ACHN (cell line): ENCODE measurements around the gene GUCD1.
A peak's percentile ranks its signal among the peaks of the same experiment; 100 is the strongest.
"Not testable (repeated sequence)": the region's sequence is repeated elsewhere in the genome, so short reads cannot be mapped to it uniquely, and the experiment has no call there.

Experiments used
- DNase-seq: peaks from one replicate; pipeline ENCODE4 v3.0.0-alpha.2; 2015
- in situ Hi-C: cut with HindIII; loops from 2 replicates; pipeline ENCODE4 v1.10.0; 2017; ENCODE audit warnings: low sequenced_read_pairs, low pct_ligation_motif_present, low pct_unique_long_range_greater_than_20kb

The GUCD1 gene

DNA sequence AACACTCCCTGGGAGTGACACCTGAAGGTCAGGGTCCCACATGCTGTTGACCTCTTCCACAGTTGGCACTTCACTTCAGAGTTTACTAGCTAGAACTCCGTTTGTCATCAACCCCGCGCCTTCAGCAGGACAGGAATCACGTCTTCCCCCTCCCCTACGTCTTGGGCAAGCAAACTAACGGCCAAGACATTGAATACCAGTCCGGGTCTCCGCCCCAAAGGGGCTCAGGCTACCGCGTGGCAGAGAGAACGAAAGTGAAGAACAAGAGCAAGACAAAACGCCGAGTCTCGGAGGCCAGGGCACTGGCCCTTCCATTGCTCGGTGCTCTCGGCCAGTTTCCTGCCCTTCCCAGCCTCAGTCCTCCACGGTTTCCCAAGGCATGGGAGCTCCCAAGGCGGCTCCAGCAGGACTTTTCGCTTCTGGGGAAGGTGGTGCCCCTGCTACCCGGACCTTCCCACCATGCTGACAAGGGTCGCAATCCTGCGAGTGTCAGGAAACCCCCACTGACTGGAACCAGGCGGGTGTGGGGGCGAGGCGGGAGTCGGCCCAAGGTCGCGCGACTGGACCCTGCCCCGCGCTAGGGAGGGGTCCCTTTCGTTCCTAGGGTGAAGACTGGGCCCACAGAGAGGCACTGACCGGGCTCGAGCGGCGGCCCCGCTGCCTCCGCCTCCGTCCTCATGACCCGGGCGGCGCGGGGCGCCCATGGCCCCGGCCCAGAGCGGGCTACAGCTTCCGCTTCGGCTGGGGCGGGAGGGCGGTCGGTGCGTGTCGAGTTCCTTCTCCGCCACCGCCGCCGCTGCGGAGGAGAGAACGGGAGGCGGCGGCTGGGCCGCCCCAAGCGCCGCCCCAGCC, at the start of gene GUCD1:
Gene GUCD1, minus strand, starts transcription at position 826 of the 852 bp plus-strand sequence. Its CDS starts 147 bp downstream, at position 679.
- peak; percentile 37 for DNase-seq
- in situ Hi-C loops = no loop called here

DNA sequence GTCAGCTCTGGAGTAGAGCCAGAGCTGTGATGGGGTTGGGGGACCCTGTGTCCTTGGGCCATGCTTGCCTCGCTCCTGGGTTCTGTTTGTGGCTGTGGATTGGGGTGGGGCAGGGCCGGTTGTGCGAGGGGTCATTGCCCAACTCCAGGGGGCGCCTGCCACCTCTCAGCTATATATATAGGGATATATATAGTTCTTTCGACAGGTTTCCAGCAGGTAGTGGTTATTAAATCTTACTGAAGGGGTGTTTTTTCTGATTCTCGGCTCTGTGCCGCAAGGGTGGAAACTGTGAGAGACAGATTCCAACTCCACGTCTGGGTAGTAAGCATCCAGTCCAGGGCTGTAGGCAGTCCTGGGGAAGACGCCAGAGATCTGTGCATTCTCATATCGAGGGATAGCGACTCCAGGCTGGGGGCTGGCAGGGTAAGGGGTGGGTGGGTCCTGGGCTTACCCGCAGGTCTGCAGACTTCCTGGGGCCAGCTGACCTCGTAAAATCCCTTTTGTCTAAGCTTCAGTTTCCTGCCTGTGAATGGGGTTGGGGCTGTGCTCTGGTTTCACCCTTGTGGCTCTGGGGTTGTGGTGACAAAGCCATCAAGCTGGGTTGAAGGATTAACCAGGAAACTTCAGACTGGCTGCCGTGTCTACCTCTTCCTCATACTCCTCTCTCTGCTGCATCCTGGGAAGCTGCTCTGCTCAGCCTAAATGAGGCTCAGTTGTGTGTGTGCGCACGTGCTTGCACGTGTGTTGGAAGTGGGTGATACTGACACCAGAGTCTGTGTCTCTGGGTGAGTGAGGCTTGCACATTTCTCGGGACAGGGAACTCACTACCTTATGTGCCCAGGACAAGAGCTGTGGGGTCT, 49.1 kb upstream of the GUCD1 start:
- in situ Hi-C loops = not testable (repeated sequence)
- DNase-seq = peak; percentile 40

DNA sequence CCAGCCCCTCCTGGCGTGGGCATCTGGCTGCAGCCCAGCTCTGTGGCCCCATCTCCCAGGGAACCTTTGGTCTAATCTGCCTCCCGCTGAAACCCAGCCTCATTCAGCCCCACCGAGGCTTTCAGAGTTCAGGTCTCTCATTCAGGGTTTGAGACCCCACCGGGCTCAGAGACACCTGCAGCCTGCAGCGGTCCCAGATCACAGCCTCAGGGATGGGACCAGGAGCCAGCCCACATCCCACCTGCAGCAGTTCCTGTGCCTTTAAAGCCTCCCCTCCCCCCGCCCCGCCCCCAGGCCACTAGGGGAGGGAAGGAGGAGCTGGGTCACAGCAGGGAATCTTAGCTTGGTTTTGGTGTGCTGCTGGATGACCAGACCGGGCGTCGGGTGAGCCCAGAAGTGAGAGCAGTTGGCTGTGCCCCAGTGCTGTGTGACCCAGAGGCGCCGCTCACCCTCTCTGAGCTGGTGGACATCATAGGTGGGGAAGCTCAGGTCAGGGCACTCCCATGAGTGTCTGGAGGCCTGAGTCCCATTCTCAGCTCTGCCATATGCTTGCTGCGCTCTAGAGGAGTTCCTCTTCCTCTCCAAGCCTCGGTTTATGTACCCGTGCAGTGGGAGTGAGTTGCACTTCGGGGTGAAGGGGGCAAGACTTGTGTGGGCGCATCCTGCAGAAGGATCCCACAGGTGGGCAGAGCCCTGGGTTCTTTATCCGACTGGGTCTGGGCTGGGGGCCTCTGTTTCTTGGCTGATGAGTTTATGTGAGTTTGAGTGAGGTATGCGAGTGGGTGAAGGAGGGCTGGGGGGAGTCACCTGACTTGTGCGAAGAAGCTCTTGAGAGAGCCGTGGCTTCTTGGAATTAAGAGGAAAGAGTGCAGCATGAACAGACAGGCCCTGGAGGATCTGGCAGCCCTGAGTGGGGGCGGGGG, 48.2 kb upstream of the GUCD1 start, which contains the start of gene GGT1:
Gene GGT1, plus strand, starts transcription at position 347 of the 923 bp plus-strand sequence. CDS start 7,889 bp downstream, outside the sequence.
- in situ Hi-C loops = not testable (repeated sequence)

DNA sequence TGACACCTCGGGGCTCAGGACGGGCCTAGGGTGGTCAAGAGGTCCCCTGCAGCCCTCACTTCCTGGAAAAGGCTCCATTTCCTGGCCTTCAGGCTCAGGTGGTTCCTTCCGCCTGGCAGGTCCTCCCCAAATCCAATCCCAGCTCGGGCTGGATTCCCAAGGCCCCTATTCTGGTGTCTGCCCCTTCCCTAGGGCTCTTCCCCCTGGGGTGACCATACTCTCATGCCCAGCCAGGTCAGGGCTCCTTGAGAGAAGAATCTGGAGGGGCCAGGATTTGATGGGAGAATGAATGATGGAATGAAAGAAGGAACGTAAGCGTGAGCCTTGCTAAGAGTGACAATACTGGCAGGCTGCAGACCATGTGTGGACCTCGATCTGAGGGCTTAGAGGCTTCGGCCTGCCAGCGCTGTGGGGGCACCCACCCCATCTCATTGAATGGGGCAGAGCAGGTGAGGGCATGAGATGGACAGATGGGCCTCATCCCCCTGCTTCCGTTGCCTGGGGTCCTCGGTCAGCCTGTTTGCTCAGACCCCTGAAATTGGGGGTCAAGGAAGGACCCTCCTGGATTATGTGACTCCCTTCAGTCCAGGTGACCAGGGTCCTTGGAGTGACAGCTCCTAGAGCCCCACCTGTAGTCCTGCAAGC, 47.3 kb upstream of the GUCD1 start:
- DNase-seq, in situ Hi-C loops: not testable (repeated sequence)

More for the DNA sequence above, 48.2 kb upstream of the GUCD1 start, which contains the start of gene GGT1:
- DNase-seq = peak; percentile 77

DNA sequence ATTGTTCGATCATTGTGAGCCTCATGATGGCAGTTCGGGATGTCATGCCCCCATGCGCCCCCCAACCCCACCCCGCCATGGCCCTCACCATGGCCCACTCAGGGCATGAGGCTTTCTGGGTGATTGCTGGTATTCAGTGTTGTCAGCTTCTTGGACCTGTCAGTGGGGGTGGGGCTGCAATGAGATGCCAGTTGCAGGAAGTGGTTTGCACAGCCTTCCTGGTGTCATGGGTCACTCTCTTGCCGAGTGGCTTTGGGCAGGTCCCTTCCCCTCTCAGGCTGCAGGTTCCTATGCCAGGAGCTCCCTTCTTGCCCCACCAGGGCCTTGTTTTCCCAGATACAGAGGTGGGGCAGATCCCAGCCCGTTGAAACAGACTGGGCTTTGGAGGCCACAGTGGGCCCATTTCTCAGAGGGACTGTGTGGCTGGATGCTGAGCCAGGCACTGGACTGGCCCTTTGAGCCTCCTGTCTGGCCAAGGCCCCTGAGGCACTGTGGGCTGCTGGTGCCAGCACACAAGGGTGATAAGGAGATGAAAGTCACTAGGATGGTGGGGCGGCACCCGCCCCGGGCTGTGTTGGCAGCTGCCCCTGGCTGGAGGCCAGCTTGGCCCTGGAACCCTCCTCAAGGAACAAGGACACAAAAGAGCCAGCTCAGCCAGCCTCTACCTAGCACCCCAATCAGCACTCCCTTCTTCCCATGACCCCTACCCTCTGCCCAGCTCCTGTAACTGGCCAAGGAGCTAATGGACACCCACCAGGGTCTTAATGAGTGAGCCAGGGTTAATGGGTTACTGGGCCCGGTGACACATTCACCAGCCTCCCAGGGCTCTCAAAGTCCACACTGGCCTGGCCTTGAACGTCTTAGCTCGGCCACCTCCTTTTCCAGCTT, 46.5 kb upstream of the GUCD1 start:
- in situ Hi-C loops = no loop called here
- peak; percentile 80 for DNase-seq

DNA sequence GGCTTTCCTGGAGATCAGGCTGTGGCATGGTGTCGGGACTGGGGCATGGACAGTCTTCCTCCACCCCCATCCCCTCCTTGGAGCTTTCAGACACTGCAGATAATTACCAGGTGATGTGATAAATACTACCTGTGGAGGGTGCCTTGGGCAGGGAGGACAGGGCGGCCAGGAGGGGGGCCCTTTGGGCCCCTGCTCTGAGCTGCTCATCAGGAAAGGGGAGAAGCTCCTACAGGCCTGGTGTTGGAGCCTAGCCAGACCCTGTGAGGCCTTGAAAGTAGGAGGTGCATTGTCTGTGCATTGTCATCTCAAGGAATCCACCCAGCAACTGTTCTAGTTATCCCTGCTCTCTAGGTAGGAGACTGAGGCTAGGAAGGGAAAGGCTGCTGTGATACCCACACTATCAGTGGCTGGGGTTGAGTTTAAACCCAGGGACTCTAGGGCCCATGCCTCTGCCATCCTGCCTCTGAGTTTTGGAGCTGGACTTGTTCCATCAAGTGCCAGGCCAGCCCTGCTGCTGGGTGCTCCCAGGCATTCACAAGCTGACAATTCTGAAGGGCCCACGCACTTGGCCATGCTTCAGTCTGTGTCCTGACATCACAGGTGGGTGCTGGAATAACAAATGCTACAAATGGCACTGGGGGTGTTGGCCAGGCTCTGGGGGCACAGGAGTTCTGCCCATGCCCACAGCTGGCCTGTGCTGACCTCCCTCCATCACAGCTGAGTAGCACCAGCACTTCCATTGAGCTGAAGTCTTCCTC, 45.2 kb upstream of the GUCD1 start:
- in situ Hi-C loops = not testable (repeated sequence)
- DNase-seq = peak; percentile 21

DNA sequence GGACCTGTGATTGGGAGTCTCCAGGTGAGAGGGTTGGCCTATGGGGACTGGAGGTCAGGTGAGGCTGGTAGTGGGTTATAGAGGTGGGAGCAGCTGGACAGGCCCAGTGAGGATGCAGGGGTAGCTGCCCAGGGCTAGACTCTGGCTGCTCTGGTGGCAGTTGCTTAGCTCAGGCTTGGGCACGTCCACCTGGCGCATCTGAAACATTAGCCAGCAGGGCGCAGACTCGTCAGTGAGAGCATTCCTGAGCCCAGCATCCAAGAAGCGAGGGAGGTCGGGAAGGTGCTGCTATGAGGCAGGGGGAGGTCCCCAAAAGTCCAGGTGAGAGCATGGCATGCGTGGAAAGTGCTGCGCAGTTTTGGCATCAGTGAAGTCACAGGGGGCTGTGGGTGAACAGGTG, 44.6 kb upstream of the GUCD1 start:
- in situ Hi-C loops = no loop called here
- DNase-seq = no peak

DNA sequence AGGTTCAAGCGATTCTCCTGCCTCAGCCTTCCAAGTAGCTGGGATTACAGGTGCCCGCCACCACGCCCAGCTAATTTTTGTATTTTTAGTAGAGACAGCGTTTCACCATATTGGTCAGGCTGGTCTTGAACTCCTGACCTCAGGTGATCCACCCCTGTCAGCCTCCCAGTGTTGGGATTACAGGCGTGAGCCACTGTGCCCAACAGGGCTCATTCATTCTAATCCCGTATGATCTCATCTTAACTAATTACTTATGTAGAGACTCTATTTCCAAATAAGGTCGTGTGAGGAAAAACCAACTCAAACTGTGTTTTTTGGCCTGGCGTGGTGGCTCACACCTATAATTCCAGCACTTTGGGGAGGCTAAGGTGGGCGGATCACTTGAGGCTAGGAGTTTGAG, 42.1 kb upstream of the GUCD1 start:
- in situ Hi-C loops = not testable (repeated sequence)

DNA sequence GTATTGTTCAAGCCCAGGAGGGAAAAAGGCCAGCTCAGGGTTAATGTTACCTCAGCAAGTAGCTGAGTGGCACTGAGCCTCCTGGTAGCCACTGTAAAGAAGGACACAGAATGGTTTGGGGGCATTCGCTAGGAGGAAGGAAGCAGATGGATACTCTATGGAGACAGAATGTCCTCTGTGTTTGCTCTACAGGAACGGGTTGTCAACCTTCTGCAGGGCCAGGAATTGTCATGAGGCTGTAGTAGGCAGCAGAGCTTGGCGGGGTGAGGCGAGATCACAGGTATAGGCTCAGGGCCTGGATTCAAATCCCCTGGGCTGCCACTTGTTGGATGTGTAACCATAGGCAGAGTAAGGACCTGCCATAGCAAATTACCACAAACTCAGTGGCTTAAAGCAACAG, 40.9 kb upstream of the GUCD1 start:
- no peak for DNase-seq
- in situ Hi-C loops = no loop called here

More for the DNA sequence above, 42.1 kb upstream of the GUCD1 start:
- DNase-seq = not testable (repeated sequence)

DNA sequence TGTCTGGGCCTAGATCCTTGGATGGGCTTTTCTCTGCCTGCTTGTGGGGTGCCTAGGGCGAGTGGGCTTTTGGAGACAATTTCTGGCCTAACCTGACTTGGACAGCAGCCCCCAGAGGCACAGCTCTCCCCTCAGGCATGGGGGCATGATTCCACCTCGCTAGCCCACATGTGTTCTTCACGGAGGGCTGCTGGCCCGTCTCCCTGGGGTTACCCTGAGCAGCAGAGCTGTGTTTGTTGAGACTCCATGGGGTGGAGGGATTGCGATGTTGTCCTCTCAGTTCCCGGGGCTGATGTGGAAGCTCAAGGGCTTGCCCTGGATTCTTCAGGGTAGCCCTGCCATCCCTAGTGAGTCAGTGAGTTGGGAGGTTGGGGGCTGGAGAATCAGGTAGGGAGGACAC, 40.3 kb upstream of the GUCD1 start:
- in situ Hi-C loops = no loop called here
- DNase-seq = no peak

DNA sequence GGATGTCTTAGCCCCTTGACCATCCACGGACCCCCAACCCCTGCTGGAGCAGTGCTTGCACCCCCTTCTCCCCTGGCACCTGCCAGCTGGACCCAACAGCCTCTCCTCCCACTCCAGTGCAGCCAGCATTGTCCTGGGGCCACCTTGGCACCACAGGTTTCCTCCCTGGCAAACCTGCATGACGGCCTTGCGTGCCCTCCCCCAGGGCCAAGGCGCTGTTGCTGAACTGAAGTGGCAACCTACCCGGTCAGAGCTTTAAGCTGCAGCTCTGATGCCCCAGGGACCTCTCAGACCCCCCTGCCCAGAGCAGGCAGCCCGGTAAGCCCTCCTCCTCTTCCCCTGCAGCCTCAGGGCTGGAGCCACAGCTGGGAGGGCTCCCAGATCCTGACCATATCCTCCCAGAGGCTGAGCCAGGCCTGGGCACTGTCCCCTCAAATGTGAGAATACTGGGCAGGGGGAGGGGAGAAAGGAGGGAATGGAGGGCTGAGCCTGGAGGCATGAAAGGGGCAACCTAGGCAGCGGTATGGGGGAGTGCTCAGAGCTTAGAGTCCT, 39.7 kb upstream of the GUCD1 start:
- DNase-seq = no peak
- in situ Hi-C loops = no loop called here

DNA sequence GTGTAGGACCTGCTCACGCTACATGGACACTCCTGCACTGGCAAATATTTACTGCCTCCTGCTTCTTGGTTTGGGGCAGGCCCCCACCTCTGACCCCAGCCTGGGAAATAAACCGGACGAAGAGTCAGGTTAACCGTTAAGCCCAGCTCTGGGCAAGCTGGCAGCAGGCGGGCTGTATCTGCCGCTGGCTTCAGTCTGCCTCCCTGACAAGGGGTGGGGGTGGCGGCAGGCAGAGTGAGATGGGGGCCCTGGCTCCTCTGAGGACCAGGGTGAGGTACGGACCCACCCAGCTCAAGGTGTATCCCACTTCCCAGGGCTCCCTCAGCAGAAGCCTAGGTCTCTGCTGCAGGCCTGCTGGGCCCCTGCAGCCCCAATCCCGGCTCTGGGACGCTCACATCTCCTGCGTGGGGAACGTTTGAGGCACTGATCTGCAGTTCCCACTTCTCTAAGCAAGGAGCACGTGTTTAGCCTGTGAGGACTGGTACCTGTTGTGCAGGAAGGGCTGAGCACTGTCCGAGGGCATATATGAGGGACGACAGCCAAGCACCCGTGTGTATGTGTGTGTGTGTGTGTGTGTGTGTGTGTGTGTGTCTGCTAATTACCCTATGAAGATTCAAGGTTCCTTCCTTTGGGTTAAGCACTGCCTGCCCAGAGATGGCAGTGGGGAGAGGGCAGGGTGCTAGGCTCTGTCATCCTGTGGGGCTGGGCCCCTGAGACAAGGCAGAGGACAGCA, 39.1 kb upstream of the GUCD1 start:
- DNase-seq = peak; percentile 13
- in situ Hi-C loops = no loop called here

DNA sequence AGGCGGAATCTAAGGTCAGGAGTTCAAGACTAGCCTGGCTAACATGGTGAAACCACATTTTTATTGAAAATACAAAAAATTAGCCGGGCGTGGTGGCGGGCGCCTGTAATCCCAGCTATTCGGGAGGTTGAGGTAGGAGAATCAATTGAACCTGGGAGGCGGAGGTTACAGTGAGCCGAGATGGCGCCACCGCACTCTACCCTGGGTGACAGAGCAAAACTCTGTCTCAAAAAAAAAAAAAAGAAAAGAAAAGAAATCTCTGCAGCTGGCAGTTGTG, 38.6 kb upstream of the GUCD1 start:
- in situ Hi-C loops = not testable (repeated sequence)

DNA sequence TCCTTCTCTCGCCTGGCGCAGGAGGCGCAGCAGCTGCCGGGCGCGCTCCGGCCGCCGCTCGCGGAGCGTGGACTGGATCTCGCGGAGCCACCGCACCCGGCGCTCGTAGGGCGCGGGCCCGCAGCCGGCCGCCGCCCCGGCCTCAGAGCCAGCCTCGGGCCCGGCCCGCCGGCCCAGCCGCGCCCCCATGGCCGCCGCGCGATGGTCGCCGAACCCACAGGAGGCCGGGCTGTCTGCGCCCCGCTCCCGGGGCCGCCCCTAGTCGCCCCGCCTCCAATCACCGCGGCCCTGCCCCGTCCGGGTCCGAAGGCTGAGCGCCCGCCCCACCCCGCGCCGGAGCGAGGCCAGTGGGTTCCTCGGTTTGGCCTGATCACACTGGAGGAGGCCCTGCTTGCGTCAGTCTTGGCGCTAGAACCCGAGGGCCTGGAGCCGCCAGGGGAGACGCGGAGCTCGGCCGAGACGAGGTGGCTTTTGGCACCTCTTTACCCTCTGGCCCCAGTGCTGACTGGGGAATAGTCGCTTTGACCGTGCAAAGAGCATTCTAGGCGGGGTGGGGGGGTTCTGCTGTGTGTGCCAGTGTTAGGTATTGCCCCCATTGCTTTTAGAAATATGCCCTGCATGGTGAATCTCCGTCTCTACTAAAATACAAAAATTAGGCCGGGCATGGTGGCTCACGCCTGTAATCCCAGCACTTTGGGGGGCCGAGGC, 38.1 kb upstream of the GUCD1 start, which contains the start of gene LRRC75B:
Gene LRRC75B, minus strand, starts transcription at position 223 of the 708 bp plus-strand sequence. Its CDS starts 34 bp downstream, at position 189.
- DNase-seq = peak; percentile 88
- in situ Hi-C loops = no loop called here

More for the DNA sequence above, 38.6 kb upstream of the GUCD1 start:
- DNase-seq = not testable (repeated sequence)
